HCT116 (cell line): ENCODE results near the gene MARCHF2. TPM values are rescaled to one million over a fixed set of nuclear protein-coding genes. Genes with fewer than 3 reads are reported as not detected.

Source experiments
- ATAC-seq: fragments of 200-7000 bp; cut with Tn5 transposase; 2 replicates; pipeline ENCODE4 v1.9.1; 2020; ENCODE audit warnings: mild to moderate bottlenecking, moderate library complexity
- BruUV-seq: library from RNA; stranded (reverse); fragments of 400-500 nt; replicated peaks from 2 replicates; lab custom pipeline; 2021; lab: Mats Ljungman, UMichigan
- CTCF ChIA-PET: fragments of 300-600 bp; sonication (Branson Sonifier 250); formaldehyde crosslinking; loops from one replicate; lab custom pipeline; 2021; ENCODE audit warnings: antibody characterized with exemption; lab: Charles Lee
- POLR2A ChIA-PET: fragments of 300-600, 350-600 bp; sonication (Branson Sonifier 250); formaldehyde crosslinking; loops from one replicate; lab custom pipeline; 2021; ENCODE audit warnings: antibody characterized with exemption; lab: Charles Lee
- RAD21 ChIA-PET, 2 experiments: fragments of 300-600 bp; sonication (Branson Sonifier 250); formaldehyde crosslinking; loops; one replicate each; lab custom pipeline; 2023; ENCODE audit warnings: low total read pairs in 2 of 2; ENCODE audit not compliant: uncharacterized antibody in 2 of 2, unreplicated experiment in 2 of 2, low non-redundant PET in 1 of 2; lab: Charles Lee
- DNase-seq: peaks from one replicate; pipeline ENCODE4 v3.0.0-alpha.2; 2010; ENCODE audit warnings: low read depth, low spot score
- H2AFZ ChIP-seq: fragments of 200-600 bp; shearing (Covaris generic), sonication (generic); 2 replicates; pipeline ENCODE4 v1.6.1; 2017; ENCODE audit warnings: low read depth, mixed run types, mixed read lengths, antibody characterized with exemption, low read length; ENCODE audit not compliant: poor library complexity, severe bottlenecking
- H3K27ac ChIP-seq: 2 replicates; pipeline ENCODE4 v1.5.1; 2012; ENCODE audit warnings: low read depth, low read length
- H3K27me3 ChIP-seq: fragments of 200-600 bp; sonication (generic); 2 replicates; pipeline ENCODE4 v1.6.1; 2016; ENCODE audit warnings: mixed run types, low read length, mixed read lengths; ENCODE audit not compliant: insufficient read depth
- H3K36me3 ChIP-seq, 2 experiments: fragments of 200-500 bp in 1 of 2; fragments of 200-600 bp in 1 of 2; sonication (Bioruptor generic) in 1 of 2; sonication (generic) in 1 of 2; 2 replicates each; pipeline versions ENCODE4 v1.5.1 to v1.6.1; 2014 to 2016; ENCODE audit warnings: low read length in 2 of 2, inconsistent platforms in 1 of 2, mixed read lengths in 1 of 2, mixed run types in 1 of 2; ENCODE audit not compliant: insufficient read depth in 2 of 2, control insufficient read depth in 1 of 2
- H3K4me1 ChIP-seq, 2 experiments: fragments of 200-600 bp in 1 of 2; sonication (generic) in 1 of 2; 2 replicates each; pipeline versions ENCODE4 v1.5.1 to v1.6.1; 2012 to 2017; ENCODE audit warnings: low read length in 2 of 2, inconsistent platforms in 1 of 2, mild to moderate bottlenecking in 1 of 2, mixed read lengths in 1 of 2, mixed run types in 1 of 2, moderate library complexity in 1 of 2; ENCODE audit not compliant: insufficient read depth in 2 of 2, control insufficient read depth in 1 of 2
- H3K4me2 ChIP-seq: fragments of 200-600 bp; sonication (generic); 2 replicates; pipeline ENCODE4 v1.6.1; 2017; ENCODE audit warnings: mixed run types, low read length, mixed read lengths
- H3K4me3 ChIP-seq, 2 experiments: fragments of 200-600 bp in 1 of 2; sonication (generic) in 1 of 2; replicated peaks in 1 of 2; 2 replicates each; pipeline ENCODE4 v1.5.1; 2011 to 2016; ENCODE audit warnings: low read length in 2 of 2, control low read depth in 1 of 2, low read depth in 1 of 2, mild to moderate bottlenecking in 1 of 2, mixed read lengths in 1 of 2, mixed run types in 1 of 2
- H3K79me2 ChIP-seq: fragments of 200-600 bp; sonication (generic); 2 replicates; pipeline ENCODE4 v1.6.1; 2017; ENCODE audit warnings: mild to moderate bottlenecking, mixed run types, low read length, moderate library complexity, mixed read lengths; ENCODE audit not compliant: insufficient read depth
- H3K9ac ChIP-seq: fragments of 200-600 bp; sonication (generic); 2 replicates; pipeline ENCODE4 v1.6.1; 2016; ENCODE audit warnings: low read length, mixed read lengths
- H3K9me2 ChIP-seq: fragments of 200-600 bp; sonication (generic), shearing (Covaris generic); 2 replicates; pipeline ENCODE4 v1.6.1; 2017; ENCODE audit warnings: mixed run types, mild to moderate bottlenecking, moderate library complexity; ENCODE audit not compliant: insufficient read depth
- H3K9me3 ChIP-seq, 2 experiments: fragments of 200-500 bp in 1 of 2; fragments of 200-600 bp in 1 of 2; sonication (Bioruptor generic) in 1 of 2; sonication (generic) in 1 of 2; 2 replicates each; pipeline ENCODE4 v1.6.1; 2014 to 2017; ENCODE audit warnings: low read length in 2 of 2, mixed read lengths in 2 of 2, inconsistent platforms in 1 of 2, low read depth in 1 of 2, mild to moderate bottlenecking in 1 of 2, mixed run types in 1 of 2, moderate library complexity in 1 of 2; ENCODE audit not compliant: control insufficient read depth in 1 of 2, insufficient read depth in 1 of 2
- H4K20me1 ChIP-seq: fragments of 200-600 bp; sonication (generic), shearing (Covaris generic); 2 replicates; pipeline ENCODE4 v1.6.1; 2017; ENCODE audit warnings: mixed run types, mild to moderate bottlenecking, moderate library complexity; ENCODE audit not compliant: insufficient read depth
- intact Hi-C: fragments of 100-400 bp; cut with micrococcal nuclease; formaldehyde crosslinking; loops from 2 replicates; pipeline ENCODE4 v1.10.0; 2022
- total RNA-seq: library from RNA; stranded (reverse); gene quantifications from one replicate; pipeline ENCODE4 v1.2.1, GENCODE V29; 2021; ENCODE audit not compliant: unreplicated experiment
- TF ChIP-seq, protein P1 (sequence below): IDR thresholded peaks from 2 replicates; pipeline ENCODE4 v1.6.1; 2012; ENCODE audit warnings: low read depth
- TF ChIP-seq, protein P2 (sequence below), 3 experiments: fragments of 200-600 bp in 1 of 3; sonication (generic) in 1 of 3; IDR thresholded peaks in 2 of 3; conservative IDR thresholded peaks in 1 of 3; 2 replicates each; pipeline ENCODE4 v1.5.1; 2012 to 2017; ENCODE audit warnings: low read depth in 2 of 3, low read length in 2 of 3, antibody characterized with exemption in 1 of 3, borderline replicate concordance in 1 of 3, control low read depth in 1 of 3, mild to moderate bottlenecking in 1 of 3, mixed read lengths in 1 of 3, mixed run types in 1 of 3, moderate library complexity in 1 of 3; ENCODE audit not compliant: insufficient read depth in 1 of 3

The MARCHF2 gene
- total RNA-seq, 1 experiment from 2014 or later = 22.5 TPM

DNA sequence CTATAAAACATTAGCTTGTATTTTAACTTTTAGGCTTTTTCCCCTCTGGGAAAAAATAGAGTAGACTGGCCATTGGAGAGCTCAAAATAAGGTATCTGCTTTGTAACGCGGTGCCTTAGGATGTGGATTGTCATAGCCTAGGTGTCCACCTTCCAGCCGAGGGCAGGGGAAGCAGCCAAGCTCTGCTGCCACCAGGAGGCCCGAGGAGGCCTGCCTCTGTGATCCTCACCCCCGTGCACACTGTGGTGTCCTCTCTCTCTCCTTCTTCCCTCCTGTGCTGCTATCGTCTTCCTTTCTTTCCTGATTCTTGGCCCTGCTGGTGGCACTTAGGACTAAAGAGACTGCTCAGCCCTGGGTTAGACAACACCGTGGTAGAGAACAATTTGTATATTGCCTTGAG is 43.0 kb downstream of the MARCHF2 start:
- H3K36me3 ChIP-seq = peaks cover 31 to 46% of the 10 kb centered on the region in 2 experiments; a peak in 3 of 4 replicates
- ATAC-seq (peak; percentile 70), DNase-seq (no peak)
- H3K79me2 ChIP-seq = peaks cover 100% of the 10 kb centered on the region
- no peak overlapping the region for H3K4me2 ChIP-seq
- POLR2A ChIA-PET = interaction anchor here (0.5 to 0.9 kb wide), 2 partner anchors 10 to 66 kb away, joined by 3 read pairs; partner anchors contain the start of gene RAB11B
- CTCF ChIA-PET = interaction anchor here (0.7 kb wide), 1 partner anchor 43 kb away, joined by 3 read pairs; the partner anchor contains the start of gene MARCHF2
- H4K20me1 ChIP-seq = peaks cover 94% of the 10 kb centered on the region
- H3K9me3 ChIP-seq = no peaks in the 10 kb centered on the region
- no peaks in the 10 kb centered on the region for H3K9me2 ChIP-seq
- H3K4me1 ChIP-seq = peaks cover 19 to 40% of the 10 kb centered on the region in 2 experiments
- no TSS peak for BruUV-seq
- TF ChIP-seq, protein P1, sequence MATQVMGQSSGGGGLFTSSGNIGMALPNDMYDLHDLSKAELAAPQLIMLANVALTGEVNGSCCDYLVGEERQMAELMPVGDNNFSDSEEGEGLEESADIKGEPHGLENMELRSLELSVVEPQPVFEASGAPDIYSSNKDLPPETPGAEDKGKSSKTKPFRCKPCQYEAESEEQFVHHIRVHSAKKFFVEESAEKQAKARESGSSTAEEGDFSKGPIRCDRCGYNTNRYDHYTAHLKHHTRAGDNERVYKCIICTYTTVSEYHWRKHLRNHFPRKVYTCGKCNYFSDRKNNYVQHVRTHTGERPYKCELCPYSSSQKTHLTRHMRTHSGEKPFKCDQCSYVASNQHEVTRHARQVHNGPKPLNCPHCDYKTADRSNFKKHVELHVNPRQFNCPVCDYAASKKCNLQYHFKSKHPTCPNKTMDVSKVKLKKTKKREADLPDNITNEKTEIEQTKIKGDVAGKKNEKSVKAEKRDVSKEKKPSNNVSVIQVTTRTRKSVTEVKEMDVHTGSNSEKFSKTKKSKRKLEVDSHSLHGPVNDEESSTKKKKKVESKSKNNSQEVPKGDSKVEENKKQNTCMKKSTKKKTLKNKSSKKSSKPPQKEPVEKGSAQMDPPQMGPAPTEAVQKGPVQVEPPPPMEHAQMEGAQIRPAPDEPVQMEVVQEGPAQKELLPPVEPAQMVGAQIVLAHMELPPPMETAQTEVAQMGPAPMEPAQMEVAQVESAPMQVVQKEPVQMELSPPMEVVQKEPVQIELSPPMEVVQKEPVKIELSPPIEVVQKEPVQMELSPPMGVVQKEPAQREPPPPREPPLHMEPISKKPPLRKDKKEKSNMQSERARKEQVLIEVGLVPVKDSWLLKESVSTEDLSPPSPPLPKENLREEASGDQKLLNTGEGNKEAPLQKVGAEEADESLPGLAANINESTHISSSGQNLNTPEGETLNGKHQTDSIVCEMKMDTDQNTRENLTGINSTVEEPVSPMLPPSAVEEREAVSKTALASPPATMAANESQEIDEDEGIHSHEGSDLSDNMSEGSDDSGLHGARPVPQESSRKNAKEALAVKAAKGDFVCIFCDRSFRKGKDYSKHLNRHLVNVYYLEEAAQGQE = no peak
- TF ChIP-seq, protein P2, sequence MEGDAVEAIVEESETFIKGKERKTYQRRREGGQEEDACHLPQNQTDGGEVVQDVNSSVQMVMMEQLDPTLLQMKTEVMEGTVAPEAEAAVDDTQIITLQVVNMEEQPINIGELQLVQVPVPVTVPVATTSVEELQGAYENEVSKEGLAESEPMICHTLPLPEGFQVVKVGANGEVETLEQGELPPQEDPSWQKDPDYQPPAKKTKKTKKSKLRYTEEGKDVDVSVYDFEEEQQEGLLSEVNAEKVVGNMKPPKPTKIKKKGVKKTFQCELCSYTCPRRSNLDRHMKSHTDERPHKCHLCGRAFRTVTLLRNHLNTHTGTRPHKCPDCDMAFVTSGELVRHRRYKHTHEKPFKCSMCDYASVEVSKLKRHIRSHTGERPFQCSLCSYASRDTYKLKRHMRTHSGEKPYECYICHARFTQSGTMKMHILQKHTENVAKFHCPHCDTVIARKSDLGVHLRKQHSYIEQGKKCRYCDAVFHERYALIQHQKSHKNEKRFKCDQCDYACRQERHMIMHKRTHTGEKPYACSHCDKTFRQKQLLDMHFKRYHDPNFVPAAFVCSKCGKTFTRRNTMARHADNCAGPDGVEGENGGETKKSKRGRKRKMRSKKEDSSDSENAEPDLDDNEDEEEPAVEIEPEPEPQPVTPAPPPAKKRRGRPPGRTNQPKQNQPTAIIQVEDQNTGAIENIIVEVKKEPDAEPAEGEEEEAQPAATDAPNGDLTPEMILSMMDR (IDR thresholded peaks at IDR 0.05 in 2 of 3, conservative IDR thresholded peaks at IDR 0.05 in 1 of 3; ENCODE audit: borderline replicate concordance in 1 of 3, insufficient read depth in 1 of 3, low read depth in 2 of 3, low read length in 2 of 3) = peak in 2 of 3 experiments; percentile 28 to 33; a peak in 2 of 6 replicates
- H3K27ac ChIP-seq = no peak overlapping the region
- H2AFZ ChIP-seq = no peak overlapping the region
- H3K9ac ChIP-seq = no peak overlapping the region
- RAD21 ChIA-PET = no interaction called here
- no peak overlapping the region for H3K4me3 ChIP-seq
- intact Hi-C loops = no loop called here
- no peaks in the 10 kb centered on the region for H3K27me3 ChIP-seq
